GM21360 (cell line): Measurements from ENCODE around the gene ONECUT2.

ENCODE experiments used
- ATAC-seq: cut with Tn5 transposase; IDR thresholded peaks from one replicate; pipeline ENCODE4 v1.9.1; 2021; ENCODE audit warnings: mild to moderate bottlenecking, moderate library complexity; ENCODE audit not compliant: unreplicated experiment

The ONECUT2 gene

GRCh38 chr18:57431002-57431382 is 4.2 kb upstream of the ONECUT2 start:
- no peak for ATAC-seq

- no peak for ATAC-seq
These were observed 3.6 kb upstream of the ONECUT2 start for GRCh38 chr18:57431467-57432080.

- no peak for ATAC-seq
These were observed 3.0 kb upstream of the ONECUT2 start for GRCh38 chr18:57432140-57432539.

DNA sequence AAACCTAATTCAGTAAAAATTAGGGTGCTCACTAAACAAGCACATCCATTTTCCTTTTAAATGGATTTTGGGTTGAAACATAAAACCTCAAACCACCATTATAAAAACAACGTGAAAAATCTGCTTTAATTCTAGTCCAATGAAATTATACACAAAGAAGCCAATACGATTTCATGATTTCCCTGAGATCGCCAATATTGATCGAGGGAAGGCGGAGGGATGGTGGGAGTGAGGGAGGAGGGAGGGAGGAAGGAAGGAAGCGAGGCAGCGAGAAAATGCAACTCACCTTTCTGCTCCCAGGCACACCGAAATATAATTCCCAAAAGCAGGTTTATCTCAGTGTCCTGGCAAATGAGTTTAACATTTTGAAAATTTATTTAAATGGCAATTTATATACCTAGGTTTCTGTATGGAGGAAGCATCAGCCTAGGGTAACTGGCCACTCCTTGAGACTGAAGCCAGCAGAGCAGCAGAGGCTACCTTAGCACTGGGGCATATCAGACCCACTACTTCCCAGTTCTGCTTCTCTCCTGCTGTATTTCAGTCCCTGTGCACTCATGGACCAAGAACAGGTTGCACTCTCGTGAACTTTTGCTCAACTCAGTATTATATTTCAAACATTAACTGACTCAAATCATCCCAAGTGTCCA is 2.3 kb upstream of the ONECUT2 start:
- ATAC-seq = no peak

GRCh38 chr18:57433482-57433881 is 1.7 kb upstream of the ONECUT2 start:
- no peak for ATAC-seq

DNA sequence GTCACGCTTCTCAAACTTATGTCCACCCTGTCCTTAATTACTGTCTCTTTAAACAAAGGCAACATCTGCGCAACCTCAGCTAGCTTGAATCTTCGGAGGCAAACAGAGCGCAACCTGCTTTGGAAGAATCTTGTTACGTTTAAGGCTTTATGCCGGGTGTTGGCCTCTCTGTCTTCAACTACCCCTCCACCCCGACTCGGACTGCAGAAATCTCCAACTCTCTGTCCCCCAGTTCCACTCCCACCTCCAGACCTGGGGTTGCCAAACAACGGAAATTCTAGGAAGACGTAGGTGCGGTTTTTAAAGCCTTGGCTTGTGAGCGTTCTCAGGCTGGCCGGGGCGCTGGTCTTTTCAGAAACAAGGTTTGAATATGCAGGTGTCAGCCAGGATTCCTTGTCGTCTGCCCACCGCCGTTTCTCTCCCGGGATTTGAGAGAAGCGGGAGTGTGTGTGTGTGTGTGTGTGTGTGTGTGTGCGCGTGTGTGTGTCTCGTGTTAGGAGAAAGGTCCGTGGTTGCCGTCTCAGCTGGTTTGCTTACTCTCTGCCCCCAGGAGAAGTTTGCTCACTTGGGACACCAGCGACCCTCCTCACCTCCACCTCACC is 1.1 kb upstream of the ONECUT2 start:
- no peak for ATAC-seq

DNA sequence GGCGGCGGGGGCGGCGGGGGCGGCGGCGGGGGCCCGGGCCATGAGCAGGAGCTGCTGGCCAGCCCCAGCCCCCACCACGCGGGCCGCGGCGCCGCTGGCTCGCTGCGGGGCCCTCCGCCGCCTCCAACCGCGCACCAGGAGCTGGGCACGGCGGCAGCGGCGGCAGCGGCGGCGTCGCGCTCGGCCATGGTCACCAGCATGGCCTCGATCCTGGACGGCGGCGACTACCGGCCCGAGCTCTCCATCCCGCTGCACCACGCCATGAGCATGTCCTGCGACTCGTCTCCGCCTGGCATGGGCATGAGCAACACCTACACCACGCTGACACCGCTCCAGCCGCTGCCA is 644 bp downstream of the ONECUT2 start:
- ATAC-seq = no peak

DNA sequence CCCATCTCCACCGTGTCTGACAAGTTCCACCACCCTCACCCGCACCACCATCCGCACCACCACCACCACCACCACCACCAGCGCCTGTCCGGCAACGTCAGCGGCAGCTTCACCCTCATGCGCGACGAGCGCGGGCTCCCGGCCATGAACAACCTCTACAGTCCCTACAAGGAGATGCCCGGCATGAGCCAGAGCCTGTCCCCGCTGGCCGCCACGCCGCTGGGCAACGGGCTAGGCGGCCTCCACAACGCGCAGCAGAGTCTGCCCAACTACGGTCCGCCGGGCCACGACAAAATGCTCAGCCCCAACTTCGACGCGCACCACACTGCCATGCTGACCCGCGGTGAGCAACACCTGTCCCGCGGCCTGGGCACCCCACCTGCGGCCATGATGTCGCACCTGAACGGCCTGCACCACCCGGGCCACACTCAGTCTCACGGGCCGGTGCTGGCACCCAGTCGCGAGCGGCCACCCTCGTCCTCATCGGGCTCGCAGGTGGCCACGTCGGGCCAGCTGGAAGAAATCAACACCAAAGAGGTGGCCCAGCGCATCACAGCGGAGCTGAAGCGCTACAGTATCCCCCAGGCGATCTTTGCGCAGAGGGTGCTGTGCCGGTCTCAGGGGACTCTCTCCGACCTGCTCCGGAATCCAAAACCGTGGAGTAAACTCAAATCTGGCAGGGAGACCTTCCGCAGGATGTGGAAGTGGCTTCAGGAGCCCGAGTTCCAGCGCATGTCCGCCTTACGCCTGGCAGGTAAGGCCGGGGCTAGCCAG is 1.2 kb downstream of the ONECUT2 start:
- ATAC-seq = no peak

DNA sequence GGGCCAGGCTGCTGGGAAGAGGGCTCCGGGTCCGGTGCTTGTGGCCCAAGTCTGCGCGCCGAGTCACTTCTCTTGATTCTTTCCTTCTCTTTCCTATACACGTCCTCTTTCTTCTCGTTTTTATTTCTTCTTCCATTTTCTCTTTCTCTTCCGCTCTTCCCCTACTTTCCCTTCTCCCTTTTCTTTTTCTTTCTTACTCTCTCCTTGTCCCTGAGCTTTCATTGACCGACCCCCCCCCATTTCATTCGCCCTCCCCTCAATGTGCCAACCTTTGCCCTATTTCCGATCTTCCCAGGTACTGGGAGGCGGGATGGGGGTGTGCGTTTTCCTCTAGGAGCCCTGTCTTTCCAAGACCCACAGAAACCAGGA is 1.8 kb downstream of the ONECUT2 start:
- no peak for ATAC-seq

GRCh38 chr18:57437402-57437765 is 2.2 kb downstream of the ONECUT2 start:
- ATAC-seq = no peak

DNA sequence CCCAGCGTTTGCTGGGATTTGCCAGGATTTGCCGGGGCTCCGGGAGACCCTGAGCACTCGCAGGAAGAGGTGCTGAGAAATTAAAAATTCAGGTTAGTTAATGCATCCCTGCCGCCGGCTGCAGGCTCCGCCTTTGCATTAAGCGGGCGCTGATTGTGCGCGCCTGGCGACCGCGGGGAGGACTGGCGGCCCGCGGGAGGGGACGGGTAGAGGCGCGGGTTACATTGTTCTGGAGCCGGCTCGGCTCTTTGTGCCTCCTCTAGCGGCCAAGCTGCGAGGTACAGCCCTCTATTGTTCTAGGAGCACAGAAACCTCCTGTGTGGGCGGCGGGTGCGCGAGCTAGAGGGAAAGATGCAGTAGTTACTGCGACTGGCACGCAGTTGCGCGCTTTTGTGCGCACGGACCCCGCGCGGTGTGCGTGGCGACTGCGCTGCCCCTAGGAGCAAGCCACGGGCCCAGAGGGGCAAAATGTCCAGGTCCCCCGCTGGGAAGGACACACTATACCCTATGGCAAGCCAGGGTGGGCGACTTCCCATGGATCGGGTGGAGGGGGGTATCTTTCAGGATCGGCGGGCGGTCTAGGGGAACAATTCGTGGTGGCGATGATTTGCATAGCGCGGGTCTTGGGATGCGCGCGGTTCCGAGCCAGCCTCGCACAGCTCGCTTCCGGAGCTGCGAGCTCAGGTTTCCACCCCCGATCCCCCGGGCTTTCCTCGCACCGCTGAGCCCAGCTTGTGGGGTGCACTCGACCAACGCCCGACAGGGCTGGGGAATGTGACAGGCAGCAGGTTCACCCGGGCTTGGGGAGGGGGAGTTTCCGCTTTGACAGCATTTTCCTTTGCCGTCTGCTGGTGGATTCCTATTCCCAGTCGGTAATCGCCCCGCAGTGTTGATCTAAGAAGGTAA is 2.8 kb downstream of the ONECUT2 start:
- peak; percentile 65 for ATAC-seq

- ATAC-seq = no peak
These were observed 3.8 kb downstream of the ONECUT2 start for GRCh38 chr18:57438743-57439608.

- no peak for ATAC-seq
These were observed 4.4 kb downstream of the ONECUT2 start for GRCh38 chr18:57439609-57439968.

DNA sequence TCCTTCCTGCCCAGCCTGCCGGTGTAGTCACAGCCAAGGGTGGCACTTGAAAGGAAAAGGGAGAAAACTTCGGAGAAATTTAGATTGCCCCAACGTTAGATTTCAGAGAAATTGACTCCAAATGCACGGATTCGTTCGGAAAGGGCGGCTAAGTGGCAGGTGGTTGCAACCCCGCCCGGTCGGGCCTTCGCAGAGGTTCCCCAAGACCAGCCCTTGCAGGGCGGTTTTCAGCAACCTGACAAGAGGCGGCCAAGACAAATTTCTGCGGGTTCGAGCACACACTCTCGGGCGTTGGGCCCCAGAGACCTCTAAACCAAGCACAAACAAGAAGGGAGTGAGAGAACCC is 4.8 kb downstream of the ONECUT2 start:
- ATAC-seq = no peak

GRCh38 chr18:57440331-57441070 is 5.3 kb downstream of the ONECUT2 start:
- ATAC-seq = no peak

GRCh38 chr18:57441071-57441794 is 6.1 kb downstream of the ONECUT2 start:
- no peak for ATAC-seq

DNA sequence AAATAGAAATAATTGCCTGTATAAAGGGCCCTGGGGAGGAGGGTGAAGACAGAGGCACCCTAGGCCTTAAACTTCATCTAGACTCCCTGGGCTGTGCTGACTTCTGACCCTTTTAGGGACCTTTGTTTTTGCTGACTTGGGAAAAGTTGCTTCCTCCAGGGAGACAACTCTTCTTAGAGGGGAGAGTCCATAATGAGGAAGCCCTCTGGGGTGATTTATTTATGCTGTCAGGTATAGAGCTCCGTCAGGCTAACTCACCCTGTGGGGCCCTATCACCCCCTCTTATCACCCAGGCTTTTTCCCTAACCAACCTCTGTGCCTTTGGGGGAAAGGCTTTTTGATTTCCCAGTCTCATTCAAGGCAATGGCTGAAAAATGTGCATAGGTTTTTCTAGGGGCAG is 8.1 kb downstream of the ONECUT2 start:
- ATAC-seq = no peak

GRCh38 chr18:57443702-57444101 is 8.5 kb downstream of the ONECUT2 start:
- no peak for ATAC-seq

- ATAC-seq = no peak
These were observed 9.2 kb downstream of the ONECUT2 start for GRCh38 chr18:57444301-57444759.
